Right lobe of liver (tissue), 6 donors: ENCODE results near the gene CXCL10. TPM values are rescaled to one million over a fixed set of nuclear protein-coding genes. Genes with fewer than 3 reads are reported as not detected.
"Not testable (repeated sequence)": the region's sequence is repeated elsewhere in the genome, so short reads cannot be mapped to it uniquely, and the experiment has no call there.

Experiments
- ATAC-seq, 4 donors: fragments of 200-7000 bp; cut with Tn5 transposase; one replicate each; pipeline ENCODE4 v1.9.1; 2020; ENCODE audit warnings: mild to moderate bottlenecking in 4 of 4, moderate library complexity in 4 of 4
- DNase-seq, 3 donors: peaks; one replicate each; pipeline ENCODE4 v3.0.0-alpha.2; 2020
- H3K27ac ChIP-seq, 3 donors: fragments of 200-600 bp; one replicate each; pipeline ENCODE4 v1.8.0; 2022
- H3K27me3 ChIP-seq, 2 donors: fragments of 200-600 bp; one replicate each; pipeline ENCODE4 v1.8.0; 2022
- H3K36me3 ChIP-seq, 4 donors: fragments of 200-600 bp; sonication (generic) in 1 of 4; one replicate each; pipeline versions ENCODE4 v1.5.1 to v1.8.0; 2017 to 2022; ENCODE audit warnings: control low read depth in 1 of 4
- H3K4me1 ChIP-seq, 4 donors: fragments of 200-600 bp; sonication (generic) in 1 of 4; one replicate each; pipeline versions ENCODE4 v1.5.1 to v1.8.0; 2017 to 2022; ENCODE audit warnings: control low read depth in 1 of 4
- H3K4me3 ChIP-seq, 3 donors: fragments of 200-600 bp; one replicate each; pipeline ENCODE4 v1.8.0; 2022
- H3K9me3 ChIP-seq, 4 donors: fragments of 200-600 bp; sonication (generic) in 1 of 4; one replicate each; pipeline versions ENCODE4 v1.5.1 to v1.8.0; 2017 to 2022; ENCODE audit warnings: control low read depth in 1 of 4
- POLR2A ChIP-seq: fragments of 450-650 bp; IDR thresholded peaks from one replicate; pipeline ENCODE4 v1.6.1; 2017; ENCODE audit warnings: antibody characterized with exemption, mild to moderate bottlenecking
- WGBS: methylation state at CpG from one replicate; pipeline ENCODE4 v1.1.6; 2018; ENCODE audit warnings: low coverage, low lambda C conversion rate; ENCODE audit not compliant: insufficient coverage; ENCODE audit errors: missing lambda C conversion rate; 5-methylcytosine and 5-hydroxymethylcytosine counted together
- intact Hi-C, 2 donors: fragments of 100-400 bp; cut with DNase I; formaldehyde crosslinking; loops; one replicate each; pipeline versions ENCODE4 v1.11.2 to v1.14.1; 2022
- total RNA-seq, 6 experiments: library from RNA; depleted of rRNA in 2 of 6; stranded (reverse); fragments of >200 nt in 2 of 6; fragmentation: NEBNext Ultra II Directional in 3 of 6; extraction: Animal tissue kit (Norgen Biotek cat#: 25700) in 3 of 6; gene quantifications; one replicate each; pipeline versions ENCODE4 v1.1.0 to v1.2.4, GENCODE V29; 2016 to 2023
- TF ChIP-seq, protein P1 (sequence below), 4 donors: fragments of 200-600 bp in 3 of 4; fragments of 450-650 bp in 1 of 4; IDR thresholded peaks; one replicate each; pipeline versions ENCODE4 v1.5.1 to v1.8.0; 2016 to 2022; ENCODE audit warnings: antibody characterized with exemption in 4 of 4, mild to moderate bottlenecking in 2 of 4
- donor health status: DM: no; HTN: yes; CAD: no.
- donor health status: DM: no; HTN: no; CAD: no.
- donor health status: DM: no; HTN: no; CAD: no.
- donor health status: DM: no; HTN: yes; CAD: no.
- donor health status: DM: no; HTN: yes; CAD: no.

The CXCL10 gene
- total RNA-seq, 6 experiments from 2014 or later = 0.42 to 7.0 (median 5.4) TPM; not detected in 1

DNA sequence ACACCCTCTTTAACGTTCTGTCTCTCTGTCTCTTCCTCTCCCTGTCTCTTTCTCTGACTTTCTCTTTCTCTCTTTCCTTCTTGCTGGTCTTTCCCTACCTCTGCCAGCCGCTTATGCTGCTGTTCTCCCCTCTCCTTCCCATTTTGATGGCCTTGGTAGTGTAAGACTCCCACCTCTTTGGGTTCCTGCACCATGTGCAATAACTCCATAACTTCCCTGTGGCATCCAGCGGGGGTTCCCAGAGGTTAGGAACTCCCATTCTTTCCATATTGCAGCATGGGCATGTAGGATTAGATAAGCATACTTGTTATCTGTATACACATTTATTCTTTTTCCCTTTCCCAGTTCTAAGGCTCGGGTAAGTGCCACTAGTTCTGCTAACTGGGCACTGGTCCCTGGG lies 21.4 kb upstream of the CXCL10 start:
- intact Hi-C loops, H3K27me3 ChIP-seq, H3K4me3 ChIP-seq, H3K9me3 ChIP-seq, H3K4me1 ChIP-seq, H3K36me3 ChIP-seq, DNase-seq, H3K27ac ChIP-seq, ATAC-seq: not testable (repeated sequence)
- 66% methylated on average over 3 of the region's 4 CpGs for WGBS

DNA sequence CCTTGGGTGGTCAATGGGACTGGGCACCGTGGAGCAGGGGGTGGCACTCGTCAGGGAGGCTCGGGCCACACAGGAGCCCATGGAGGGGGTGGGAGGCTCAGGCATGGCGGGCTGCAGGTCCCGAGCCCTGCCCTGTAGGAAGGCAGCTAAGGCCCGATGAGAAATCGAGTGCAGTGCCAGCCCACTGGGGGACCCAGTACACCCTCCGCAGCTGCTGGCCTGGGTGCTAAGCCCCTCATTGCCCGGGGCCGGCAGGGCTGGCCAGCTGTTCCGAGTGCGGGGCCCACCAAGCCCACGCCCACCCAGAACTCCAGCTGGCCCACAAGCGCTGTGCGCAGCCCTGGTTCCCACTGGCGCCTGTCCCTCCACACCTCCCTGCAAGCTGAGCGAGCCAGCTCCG lies 20.0 kb upstream of the CXCL10 start:
- H3K4me1 ChIP-seq, H3K27me3 ChIP-seq, intact Hi-C loops, ATAC-seq, H3K9me3 ChIP-seq, DNase-seq, H3K36me3 ChIP-seq, H3K4me3 ChIP-seq, H3K27ac ChIP-seq: not testable (repeated sequence)
- WGBS = no CpG with 5 or more reads among the region's 18 CpGs

DNA sequence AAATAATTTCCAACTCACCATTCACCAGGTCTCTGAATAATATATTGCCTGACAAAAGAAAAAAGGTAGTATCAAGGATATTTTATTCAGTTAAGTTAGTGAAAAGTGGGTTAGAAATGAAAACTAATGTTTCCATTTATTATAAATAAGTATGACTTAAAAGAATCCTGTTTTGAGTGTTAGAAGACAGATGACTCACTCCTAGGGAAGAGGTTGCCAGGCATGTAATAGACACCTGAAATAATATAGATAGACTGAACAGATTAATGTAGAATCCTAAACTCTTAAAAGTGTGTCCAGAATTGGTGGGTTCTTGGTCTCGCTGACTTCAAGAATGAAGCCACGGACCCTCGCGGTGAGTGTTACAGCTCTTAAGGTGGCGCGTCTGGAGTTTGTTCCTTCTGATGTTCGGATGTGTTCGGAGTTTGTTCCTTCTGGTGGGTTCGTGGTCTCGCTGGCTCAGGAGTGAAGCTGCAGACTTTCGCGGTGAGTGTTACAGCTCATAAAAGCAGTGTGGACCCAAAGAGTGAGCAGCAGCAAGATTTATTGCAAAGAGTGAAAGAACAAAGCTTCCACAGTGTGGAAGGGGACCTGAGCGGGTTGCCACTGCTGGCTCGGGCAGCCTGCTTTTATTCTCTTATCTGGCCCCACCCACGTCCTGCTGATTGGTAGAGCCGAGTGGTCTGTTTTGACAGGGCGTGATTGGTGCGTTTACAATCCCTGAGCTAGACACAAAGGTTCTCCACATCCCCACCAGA lies 19.1 kb upstream of the CXCL10 start:
- H3K27ac ChIP-seq, H3K27me3 ChIP-seq, H3K4me1 ChIP-seq, DNase-seq, ATAC-seq, H3K36me3 ChIP-seq, intact Hi-C loops, H3K9me3 ChIP-seq, H3K4me3 ChIP-seq: not testable (repeated sequence)
- 94% methylated on average over 12 of the region's 18 CpGs for WGBS

DNA sequence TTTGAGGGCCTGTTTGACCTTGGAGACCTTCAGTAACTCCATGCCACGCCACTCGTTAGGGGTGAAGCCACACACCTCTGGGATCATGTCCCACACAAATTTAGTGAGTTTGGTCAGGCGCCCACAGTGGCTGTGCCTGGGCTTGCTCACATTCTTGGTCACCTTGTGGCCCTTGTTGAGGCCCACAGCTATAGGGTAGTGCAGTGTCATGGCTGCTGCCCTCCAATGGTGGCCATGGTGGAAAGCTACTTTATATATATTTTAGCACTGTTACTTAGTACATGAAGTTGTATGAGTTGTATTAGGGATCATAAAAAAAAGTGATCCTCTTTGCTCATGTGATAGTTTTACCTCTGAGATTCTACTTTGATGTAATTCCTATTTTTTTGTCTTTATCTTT lies 13.6 kb upstream of the CXCL10 start:
- ATAC-seq (no peak), DNase-seq (no peak)
- WGBS = no CpG with 5 or more reads among the region's 3 CpGs
- H3K4me3 ChIP-seq = no peak overlapping the region
- H3K9me3 ChIP-seq = no peaks in the 10 kb centered on the region
- H3K27me3 ChIP-seq = no peaks in the 10 kb centered on the region
- peaks cover 0 to 2% (median 0%) of the 10 kb centered on the region in 4 donors for H3K4me1 ChIP-seq
- no peak overlapping the region for H3K27ac ChIP-seq
- intact Hi-C loops = no loop called here
- no peak for TF ChIP-seq POLR2A
- TF ChIP-seq, protein P1, sequence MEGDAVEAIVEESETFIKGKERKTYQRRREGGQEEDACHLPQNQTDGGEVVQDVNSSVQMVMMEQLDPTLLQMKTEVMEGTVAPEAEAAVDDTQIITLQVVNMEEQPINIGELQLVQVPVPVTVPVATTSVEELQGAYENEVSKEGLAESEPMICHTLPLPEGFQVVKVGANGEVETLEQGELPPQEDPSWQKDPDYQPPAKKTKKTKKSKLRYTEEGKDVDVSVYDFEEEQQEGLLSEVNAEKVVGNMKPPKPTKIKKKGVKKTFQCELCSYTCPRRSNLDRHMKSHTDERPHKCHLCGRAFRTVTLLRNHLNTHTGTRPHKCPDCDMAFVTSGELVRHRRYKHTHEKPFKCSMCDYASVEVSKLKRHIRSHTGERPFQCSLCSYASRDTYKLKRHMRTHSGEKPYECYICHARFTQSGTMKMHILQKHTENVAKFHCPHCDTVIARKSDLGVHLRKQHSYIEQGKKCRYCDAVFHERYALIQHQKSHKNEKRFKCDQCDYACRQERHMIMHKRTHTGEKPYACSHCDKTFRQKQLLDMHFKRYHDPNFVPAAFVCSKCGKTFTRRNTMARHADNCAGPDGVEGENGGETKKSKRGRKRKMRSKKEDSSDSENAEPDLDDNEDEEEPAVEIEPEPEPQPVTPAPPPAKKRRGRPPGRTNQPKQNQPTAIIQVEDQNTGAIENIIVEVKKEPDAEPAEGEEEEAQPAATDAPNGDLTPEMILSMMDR (IDR thresholded peaks at IDR 0.05) = no peak
- H3K36me3 ChIP-seq = no peaks in the 10 kb centered on the region

DNA sequence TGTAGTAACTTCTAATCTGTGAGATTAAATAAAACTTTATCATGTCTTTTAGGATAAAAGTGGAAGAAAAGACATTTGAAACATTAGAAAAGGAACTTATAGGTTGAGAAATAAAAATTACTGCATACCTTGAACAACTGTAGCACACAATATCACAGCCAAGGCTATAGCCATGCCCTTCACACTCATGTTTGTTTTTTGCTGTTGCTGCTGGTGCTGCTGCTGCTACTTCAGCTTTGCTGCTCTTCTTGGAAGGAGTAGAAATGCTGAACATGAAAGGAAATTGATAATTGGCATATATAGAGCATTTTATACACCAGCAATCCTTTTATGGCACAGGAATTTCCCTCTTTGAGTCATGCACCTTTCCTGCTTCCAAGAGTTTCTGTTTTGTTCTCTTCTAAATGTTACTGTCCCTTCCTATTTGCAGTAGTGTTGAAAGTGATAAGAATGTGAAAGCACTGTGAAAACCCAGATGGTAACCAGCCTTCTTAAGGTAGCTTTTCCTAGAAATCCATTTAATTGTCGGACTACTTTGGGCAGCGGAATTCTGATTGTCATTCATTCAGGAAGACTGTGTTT lies 12.6 kb upstream of the CXCL10 start, which contains the start of gene CXCL11:
TSS of gene CXCL11 (minus strand) at position 272 of the 582 bp plus-strand sequence. CDS start at position 189, 83 bp downstream.
- Histone ChIP-seq H3K27me3 (no peaks in the 10 kb centered on the region), H3K36me3 (no peaks in the 10 kb centered on the region), H3K27ac (no peak within 1 kb of the TSS), H3K4me3 (no peak within 1 kb of the TSS), H3K9me3 (no peaks in the 10 kb centered on the region), H3K4me1 (peaks cover 0 to 2% (median 0%) of the 10 kb centered on the region in 4 donors)
- 87% methylated on average over 2 of the region's 2 CpGs for WGBS
- intact Hi-C loops = no loop called here
- DNase-seq (no peak), ATAC-seq (peak in 3 of 4 donors; percentile 32 to 85 (median 71))
- TF ChIP-seq, protein P1 (IDR thresholded peaks at IDR 0.05) = no peak
- no peak for TF ChIP-seq POLR2A

DNA sequence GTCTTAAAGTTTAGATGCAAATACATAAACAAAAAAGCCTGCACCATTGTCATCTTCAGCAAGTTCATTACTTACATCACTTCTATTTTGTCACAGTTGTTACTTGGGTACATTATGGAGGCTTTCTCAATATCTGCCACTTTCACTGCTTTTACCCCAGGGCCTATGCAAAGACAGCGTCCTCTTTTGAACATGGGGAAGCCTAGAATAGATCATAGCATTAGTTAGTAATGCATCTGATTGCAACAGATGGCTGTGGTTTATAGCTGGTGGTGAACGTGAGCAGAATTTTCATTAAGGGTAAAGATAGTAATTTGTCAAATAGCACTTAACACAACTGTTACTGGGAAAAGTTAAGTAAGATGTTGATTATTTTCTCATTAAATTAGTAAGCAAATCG lies 11.8 kb upstream of the CXCL10 start:
- no peaks in the 10 kb centered on the region for H3K27me3 ChIP-seq
- WGBS = 58% methylated on average over 3 of the region's 3 CpGs
- ATAC-seq (no peak), DNase-seq (no peak)
- H3K4me1 ChIP-seq = peaks cover 0 to 2% (median 0%) of the 10 kb centered on the region in 4 donors
- intact Hi-C loops = no loop called here
- no peaks in the 10 kb centered on the region for H3K9me3 ChIP-seq
- H3K4me3 ChIP-seq = no peak overlapping the region
- H3K36me3 ChIP-seq = no peaks in the 10 kb centered on the region
- H3K27ac ChIP-seq = no peak overlapping the region
- TF ChIP-seq, protein P1 (IDR thresholded peaks at IDR 0.05) = no peak
- no peak for TF ChIP-seq POLR2A
